Activated naive CD4-positive, alpha-beta T cell treated with anti-CD3 and anti-CD28 coated beads, Interleukin-2, amount 50 U/mL, for 16 hours (primary cell): ENCODE results near the gene ATP9B.

Experiments used
- DNase-seq: peaks from one replicate; pipeline ENCODE4 v3.0.0-alpha.2; 2020

ATP9B gene

GRCh38 chr18:79420033-79420745 is 351.0 kb downstream of the ATP9B start:
- no peak for DNase-seq

DNA sequence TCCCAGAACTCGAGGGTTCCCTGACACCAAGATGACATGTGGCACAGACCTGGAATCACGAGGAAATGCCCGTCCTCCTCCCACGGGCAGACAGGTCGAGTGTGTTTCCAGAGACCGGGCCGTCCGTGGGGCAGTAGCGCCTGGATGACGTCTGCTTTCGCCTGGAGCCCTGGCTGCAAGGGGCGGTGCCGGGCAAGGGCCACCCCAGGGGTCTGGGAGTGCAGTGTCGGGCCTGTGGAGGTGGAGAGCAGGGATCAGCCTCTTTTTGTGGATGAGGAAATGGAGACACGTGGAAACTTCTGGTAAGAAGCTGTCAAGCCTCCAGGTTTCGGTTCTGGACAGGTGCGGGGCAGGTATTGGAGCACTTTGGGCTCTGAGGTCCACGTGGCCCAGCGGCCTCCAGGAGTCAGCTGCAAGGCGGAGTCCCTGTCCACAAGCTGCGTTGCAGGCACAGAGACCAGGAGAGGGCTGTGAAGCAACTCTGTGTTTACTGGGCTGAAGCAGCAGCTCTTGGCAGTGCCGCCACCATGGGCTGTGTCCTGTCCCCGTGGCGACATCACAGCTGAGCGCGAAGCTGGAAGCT is 352.2 kb downstream of the ATP9B start:
- DNase-seq: no peak

DNA sequence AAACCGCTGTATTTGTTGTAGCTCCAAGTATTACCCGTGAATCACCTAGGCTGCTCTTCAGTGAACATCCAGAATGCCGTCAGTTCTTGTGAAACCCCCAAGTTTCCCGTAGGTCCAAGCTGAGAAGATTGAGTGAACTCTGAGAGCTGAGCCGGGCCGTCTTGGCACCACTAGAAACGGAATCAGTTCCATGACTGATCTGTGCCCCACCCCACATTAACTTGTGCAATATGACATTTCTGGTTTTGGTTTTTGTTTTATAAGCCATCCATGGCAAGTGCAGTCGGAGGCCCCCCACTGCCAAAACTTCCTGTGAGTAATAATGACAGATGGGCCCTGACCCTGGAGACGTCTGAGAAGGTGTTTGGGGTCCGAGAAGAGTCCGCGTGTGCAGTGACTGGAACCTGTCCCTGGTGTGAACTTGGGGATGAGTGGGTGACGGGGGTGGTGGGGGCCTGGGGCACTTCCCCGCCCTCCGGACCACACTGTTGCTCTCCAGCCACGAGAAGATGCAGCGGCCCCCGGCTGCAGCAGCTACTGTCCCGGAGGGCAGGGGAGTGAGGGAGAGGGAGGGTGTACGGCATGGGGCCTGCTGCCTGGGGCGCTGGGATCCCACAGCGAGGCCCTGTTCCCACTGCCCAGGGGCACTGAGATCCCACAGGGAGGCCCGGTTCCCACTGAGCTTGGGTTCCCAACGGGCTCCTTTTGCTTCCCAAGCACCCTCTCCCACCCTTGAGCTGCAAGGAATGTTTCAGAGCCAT is 353.0 kb downstream of the ATP9B start:
- no peak for DNase-seq

DNA sequence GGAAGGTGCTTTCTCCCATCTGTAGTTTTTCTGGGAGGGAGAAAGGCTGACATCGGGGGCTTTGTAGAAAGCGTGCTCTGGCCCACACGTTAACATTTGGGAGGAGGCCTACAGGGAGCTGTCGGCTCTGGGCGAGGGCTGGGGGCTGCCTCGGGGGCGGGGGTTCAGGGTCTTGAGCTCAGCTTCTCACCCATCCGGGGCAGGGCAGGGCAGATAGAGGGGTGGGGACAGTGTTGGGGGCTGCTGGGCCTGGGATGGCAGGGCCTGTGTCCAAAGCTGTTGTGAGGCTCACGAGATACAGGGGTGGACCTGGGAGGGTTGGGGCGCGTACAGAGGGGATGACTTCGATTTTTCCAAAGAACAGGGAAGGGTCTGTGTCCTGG is 353.6 kb downstream of the ATP9B start:
- DNase-seq: no peak

DNA sequence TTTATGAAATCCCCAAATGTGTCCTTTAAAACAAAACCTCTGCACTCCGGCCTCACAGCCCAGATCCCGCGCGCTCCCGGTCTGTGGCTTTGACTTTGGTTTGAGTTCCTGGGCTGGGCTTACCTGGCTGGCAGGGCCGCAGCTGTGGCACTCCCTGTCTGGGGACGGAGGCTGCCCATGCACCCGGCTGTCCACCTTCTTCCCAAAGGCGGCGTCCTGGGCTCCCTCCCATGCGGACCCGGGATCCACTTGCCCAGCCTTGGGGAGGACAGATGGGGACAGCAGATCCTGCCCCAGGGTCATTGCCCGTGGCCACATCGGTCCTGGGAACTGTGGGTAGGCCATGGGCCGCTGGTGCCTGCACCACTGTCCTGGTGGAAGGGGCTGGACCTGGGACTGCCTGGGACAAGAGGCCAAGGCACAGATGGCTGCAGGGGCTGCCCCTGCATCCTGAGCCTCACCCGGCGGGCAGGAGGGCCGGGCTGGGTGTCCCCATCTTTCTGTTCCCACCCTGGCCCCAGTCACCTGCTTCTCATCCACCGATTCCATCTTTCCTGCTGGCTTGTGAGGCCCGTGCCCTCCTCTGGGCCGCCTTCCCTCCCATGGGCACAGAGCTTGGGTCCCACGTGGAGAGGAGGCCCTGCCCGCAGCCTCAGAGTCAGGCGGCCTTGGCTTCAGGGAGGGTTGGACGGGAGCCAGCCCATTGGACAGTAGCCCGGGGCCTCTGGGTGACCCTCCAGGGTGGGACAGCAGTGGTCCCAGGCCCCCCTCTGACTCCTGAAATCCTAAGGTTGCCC is 354.2 kb downstream of the ATP9B start:
- no peak for DNase-seq

GRCh38 chr18:79424008-79424565 is 354.9 kb downstream of the ATP9B start:
- no peak for DNase-seq

GRCh38 chr18:79424880-79425568 is 355.8 kb downstream of the ATP9B start:
- no peak for DNase-seq

- DNase-seq: no peak
Observed at GRCh38 chr18:79425569-79425886, 356.3 kb downstream of the ATP9B start.

GRCh38 chr18:79426376-79427300 is 357.4 kb downstream of the ATP9B start:
- no peak for DNase-seq

DNA sequence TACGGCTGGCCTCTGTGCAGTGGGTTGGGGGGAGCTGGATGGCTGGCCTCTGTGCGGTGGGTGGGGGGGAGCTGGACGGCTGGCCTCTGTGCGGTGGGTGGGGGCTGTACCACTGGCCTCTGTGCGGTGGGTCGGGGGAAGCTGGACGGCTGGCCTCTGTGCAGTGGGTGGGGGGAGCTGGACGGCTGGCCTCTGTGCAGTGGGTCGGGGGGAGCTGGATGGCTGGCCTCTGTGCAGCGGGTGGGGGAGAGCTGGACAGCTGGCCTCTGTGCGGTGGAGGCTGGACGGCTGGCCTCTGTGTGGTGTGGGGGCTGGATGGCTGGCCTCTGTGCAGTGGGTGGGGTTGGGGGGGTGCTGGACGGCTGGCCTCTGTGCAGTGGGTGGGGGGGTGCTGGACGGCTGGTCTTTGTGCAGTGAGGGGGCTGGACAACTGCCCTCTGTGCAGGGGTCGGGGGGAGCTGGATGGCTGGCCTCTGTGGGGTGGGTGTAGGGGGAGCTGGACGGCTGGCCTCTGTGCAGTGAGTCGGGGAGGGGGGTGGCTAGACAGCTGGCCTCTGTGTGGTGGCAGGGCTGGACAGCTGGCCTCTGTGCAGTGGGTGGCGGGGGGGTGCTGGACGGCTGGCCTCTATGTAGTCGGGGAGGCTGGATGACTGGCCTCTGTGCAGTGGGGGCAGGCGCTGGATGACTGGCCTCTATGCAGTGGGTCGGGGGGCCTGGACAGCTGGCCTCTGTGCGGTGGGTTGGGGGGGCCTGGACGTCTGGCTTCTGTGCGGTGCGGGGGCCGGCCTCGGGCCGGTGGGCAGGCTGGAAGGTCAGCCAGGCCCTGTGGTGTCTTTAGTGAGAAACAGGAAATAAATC is 358.4 kb downstream of the ATP9B start:
- no peak for DNase-seq
